Measurements from ENCODE around the gene CUTC.
"Not testable (repeated sequence)": the region's sequence is repeated elsewhere in the genome, so short reads cannot be mapped to it uniquely, and the experiment has no call there.

CUTC gene

DNA sequence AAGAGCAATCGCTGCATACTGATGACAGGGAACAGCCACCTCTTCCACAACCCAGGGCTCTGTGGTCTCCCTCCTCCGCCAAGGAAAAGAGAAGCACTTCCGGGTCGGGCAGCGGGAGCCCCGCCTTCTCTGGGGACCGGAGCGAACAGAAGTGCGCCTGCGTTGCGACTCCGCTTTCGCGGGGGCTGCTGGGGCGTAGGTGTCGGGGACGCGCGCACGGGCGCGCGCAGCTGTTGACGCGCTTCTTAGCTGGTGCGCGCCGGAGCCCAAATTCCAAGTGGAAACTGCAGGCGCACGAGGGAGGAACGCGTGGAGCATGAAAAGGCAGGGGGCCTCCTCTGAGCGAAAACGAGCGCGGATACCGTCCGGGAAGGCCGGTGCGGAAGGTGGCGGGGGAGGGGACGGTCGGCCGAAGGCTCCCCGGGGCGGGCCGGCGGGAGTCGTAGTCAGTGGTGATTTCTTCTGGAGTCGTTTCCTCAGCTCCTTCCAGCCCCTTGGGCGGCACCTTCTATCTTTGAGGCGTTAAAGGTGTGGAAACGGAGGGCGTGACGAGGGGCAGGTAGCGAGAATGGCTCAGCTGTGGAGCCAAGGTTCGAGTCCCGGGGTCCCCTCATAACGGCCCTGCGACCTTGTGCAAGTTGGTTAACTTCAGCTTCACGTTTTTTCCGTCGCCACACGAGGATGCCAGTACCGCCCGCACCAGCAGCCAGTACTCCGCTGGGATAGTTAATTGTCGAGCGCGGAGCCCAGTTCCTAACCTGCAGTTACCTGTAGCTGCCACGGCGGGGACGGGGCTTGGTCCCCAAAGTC, at the start of gene CUTC, which contains the start of gene COX15:
Gene CUTC (plus strand): TSS at position 202 of the 810 bp plus-strand sequence. CDS start 115 bp downstream, at position 317.
Gene COX15 (minus strand): TSS at position 95 of the 810 bp plus-strand sequence. CDS start 78 bp downstream, at position 17.
- DNase-seq: peak; percentile 75 to 83

DNA sequence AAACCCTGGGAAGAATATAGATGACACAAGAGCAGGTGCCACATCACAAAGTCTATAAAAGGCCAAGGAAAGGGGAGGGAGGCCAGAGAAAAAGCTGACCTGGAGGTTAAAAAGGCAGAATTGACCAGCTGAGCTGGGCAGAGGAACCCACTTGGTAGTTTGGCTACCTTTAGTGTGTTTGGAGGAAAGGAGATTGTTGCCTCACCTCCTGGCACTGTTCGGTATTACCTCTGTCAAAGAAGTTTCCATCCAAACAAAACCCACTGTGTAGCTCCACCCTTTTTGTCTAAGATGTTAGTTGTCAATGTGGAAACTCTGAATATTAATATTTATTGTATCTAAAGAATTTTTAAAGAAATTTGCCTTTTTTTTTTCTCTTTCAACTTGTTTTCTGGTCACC, 49.3 kb upstream of the CUTC start:
- no peak for DNase-seq

- DNase-seq: no peak
Measured at GRCh38 chr10:99685597-99685967, 46.5 kb upstream of the CUTC start.

GRCh38 chr10:99689461-99689860, 42.6 kb upstream of the CUTC start:
- DNase-seq: no peak

DNA sequence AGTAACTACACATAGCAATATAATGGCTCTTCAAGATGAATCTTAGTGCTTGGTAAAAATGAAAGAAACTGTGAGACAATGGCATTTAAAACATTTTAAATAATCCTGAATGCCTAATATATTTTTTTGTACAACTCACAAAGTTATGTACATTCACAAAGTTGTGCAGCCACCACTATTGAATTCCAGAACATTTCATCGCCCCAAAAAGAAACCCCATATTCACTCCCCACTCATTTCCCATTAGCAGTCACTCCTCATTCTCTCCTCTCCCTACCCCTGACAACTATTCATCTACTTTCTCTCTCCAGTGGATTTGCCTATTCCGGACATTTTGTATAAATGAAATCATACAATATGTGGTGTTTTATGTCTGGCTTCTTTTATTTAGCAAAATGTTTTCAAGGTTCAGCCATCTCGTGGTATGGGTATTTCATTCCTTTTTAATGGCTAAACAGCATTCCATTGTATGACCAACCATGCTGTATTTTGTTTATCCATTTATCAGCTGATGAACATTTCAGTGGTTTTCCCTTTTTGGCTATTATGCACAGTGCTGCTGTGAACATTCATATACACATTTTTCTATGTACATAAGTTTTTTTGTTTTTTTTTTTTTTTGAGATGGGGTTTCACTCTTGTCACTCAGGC, 38.0 kb upstream of the CUTC start:
- no peak for DNase-seq

- DNase-seq: no peak
Measured at GRCh38 chr10:99695761-99696160, 36.3 kb upstream of the CUTC start.

- no peak for DNase-seq
Measured at GRCh38 chr10:99698504-99699080, 33.4 kb upstream of the CUTC start.

GRCh38 chr10:99700649-99701048, 31.4 kb upstream of the CUTC start:
- no peak for DNase-seq

GRCh38 chr10:99708428-99709012, 23.5 kb upstream of the CUTC start:
- DNase-seq: no peak

DNA sequence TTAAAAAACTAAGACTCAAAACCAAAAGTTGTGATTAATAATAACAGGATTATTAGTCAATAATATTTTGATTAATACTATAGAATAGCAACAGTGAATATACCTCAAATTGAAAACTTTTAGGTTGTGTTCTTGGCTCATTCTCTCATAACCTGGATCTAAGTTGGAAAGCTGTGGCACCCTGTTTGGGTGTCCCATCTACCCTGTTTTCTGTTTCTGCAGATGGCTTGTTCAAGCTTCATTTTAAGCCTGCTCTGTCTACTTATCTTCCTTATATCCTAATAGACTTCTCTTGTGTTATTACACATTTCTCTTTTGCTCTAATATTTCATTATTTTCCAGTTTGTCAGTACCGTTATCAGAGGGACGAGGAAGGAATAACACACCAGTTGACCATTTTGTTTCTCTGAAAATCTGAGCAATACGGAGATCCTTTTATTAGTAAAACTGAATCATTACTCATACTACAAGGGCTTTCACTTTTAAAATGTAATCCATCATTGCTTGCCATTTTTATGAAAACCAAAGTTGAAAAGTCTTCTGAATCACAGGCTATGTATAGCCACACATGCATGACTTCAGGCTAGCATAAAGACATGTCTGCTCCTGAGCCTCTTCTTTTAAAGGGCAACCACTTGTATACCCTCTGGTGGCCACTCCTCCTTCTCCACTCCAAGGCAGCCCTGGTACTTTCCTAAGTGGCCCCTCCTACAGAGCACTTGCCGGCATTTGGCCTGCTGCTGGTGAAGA, 22.4 kb upstream of the CUTC start:
- DNase-seq: no peak

GRCh38 chr10:99711129-99711719, 20.8 kb upstream of the CUTC start:
- DNase-seq: peak in 1 of 2 experiments; percentile 18

GRCh38 chr10:99714446-99714845, 17.6 kb upstream of the CUTC start:
- no peak for DNase-seq

DNA sequence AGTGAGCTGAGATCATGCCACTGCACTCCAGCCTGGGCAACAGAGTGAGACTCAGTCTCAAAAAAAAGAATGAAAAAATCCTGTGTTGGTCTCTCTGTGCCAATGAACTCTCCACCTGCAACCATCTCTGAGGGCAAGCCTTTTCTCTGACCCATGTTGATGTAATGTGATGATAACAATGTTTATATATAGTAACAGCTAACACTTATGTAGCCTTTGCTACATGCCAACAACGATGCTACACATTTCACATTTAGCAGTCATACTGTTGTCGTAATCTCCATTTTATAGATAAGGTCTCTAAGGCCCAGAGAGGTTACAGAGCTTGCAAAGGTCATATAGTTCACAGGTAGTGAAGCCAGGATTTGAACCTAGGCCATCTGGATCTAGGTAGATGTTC, 11.6 kb upstream of the CUTC start:
- no peak for DNase-seq

DNA sequence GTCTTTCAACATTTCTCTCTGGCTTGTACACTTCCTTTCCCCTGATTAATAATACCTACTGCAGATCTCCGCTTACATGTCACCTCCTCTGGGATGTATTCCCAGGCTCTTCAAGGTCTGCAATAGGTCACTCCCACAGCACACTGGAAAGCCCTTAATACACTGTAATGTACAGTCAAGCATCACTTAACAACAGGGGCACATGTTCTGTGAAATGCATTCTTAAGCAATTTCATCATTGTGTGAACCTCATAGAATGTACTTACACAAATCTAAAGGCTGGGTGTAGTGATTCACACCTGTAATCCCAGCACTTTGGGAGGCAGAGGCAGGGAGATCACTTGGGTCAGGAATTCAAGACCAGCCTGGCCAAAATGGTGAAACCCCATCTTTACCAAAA, 2.0 kb upstream of the CUTC start:
- DNase-seq: no peak

DNA sequence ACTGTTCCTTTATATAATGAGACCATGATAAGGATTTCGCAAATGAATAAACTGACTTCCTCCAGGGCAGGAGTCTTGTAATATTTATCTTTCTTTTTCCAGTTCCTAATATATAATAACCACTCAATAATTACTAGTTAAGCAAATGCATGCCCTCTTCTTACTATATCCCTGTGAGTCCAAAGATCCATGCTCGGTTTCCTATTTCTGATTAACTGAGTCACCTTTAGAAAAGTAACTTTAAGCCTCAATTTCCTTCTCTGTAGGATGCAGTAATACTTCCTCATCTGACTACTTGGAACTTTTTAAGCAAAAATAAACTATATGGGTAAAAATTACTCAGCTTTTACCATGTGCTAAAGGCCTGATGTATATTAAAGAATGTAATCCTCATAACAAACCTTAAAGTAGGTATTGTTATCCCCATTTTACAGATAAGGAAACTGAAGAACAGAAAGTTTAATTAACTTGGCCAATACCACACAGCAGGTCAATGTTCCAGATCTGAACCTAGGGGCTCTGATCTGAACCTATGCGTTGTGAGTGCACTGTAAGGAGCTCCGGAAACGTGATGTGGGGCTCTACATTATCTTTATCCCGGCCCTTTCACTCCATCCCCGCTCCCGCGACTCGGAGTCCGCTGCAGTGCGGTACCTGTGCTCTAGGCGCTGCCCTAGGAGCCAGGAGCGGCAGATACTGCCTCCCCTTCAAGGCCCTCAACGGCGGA, 565 bp upstream of the CUTC start:
- DNase-seq: no peak

DNA sequence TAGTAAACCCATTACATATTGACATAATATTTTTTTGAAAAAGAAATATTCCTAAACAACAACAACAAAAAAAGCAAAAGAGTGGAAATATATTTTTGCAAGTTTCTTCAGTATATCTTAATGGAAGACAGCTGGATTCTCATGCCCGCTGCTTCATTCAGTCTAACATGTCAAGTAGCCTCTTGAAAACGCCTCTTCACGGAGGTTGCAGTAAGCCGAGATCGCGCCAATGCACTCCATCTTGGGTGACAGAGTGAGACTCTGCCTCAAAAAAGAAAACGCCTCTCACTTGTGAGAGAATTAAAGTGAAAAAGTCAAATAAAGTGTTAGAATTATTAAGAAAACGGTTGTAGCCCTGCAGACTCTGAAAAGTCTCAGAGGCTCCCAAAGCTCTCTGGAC, 1.3 kb downstream of the CUTC start:
- DNase-seq: no peak

- DNase-seq: not testable (repeated sequence)
Measured at GRCh38 chr10:99734111-99734510, 2.1 kb downstream of the CUTC start.

GRCh38 chr10:99740260-99740659, 8.2 kb downstream of the CUTC start:
- no peak for DNase-seq

GRCh38 chr10:99740933-99741559, 9.0 kb downstream of the CUTC start:
- no peak for DNase-seq

DNA sequence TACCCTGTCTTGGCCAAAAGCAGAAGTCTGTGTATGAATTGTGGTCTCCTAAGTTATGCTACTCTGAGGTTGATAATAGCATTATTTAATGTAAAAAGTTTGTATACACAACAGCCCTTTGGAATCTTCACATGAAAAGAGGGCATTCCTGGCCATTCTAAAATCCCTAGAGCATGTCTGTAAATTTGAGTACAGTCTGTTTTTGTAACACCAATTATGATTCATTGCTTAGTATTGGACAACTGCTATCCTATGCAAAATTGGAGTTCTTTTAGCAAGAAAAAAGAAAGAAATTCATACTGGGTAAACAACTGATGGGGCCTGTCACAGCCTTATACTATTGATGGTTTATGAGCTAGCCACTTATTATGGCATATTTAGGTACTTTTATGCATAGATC, 10.2 kb downstream of the CUTC start:
- no peak for DNase-seq

DNA sequence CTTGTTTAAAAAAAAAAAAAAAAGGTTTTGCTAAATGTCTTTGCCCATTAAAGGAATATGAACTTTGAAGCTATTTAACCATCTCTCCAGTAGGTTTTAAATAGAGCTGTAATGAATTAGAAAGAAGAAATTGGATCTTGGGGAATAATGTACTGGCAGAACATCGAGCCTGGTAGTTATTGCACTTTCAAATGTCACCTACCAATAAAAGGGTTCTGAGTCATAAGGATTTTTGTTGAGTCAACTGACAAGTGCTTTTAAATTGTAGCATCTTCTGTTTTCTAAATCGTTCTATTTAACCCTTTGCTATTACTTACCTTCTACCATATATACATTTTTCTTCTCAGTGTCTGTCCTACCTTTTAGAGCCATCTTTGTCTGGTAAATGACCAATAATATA, 10.7 kb downstream of the CUTC start:
- DNase-seq: no peak
